ENCODE measurements around the gene MMP17.

GRCh38 chr12:131873293-131873692 lies 45.1 kb downstream of the MMP17 start:
- TF ChIP-seq CTCF (conservative IDR thresholded peaks at IDR 0.05; ENCODE audit: low read length) (no peak), EZH2phosphoT487 (IDR thresholded peaks at IDR 0.05; ENCODE audit: borderline replicate concordance, low read depth, low read length) (no peak)

Data from OCI-LY7 (cell line).